Measurements from ENCODE around the gene XYLT1. TPM values are rescaled to one million over a fixed set of nuclear protein-coding genes. Genes with fewer than 3 reads are reported as not detected.

The XYLT1 gene
- total RNA-seq, 1 donor from 2014 or later = 1.6 TPM

GRCh38 chr16:17407321-17407720 lies 63.4 kb downstream of the XYLT1 start:
- no peak for DNase-seq (ENCODE audit: low read depth)
- H3K27me3 ChIP-seq (ENCODE audit: control insufficient read depth, insufficient read depth, low read length) = no peaks in the 10 kb centered on the region

GRCh38 chr16:17404941-17405689 lies 65.6 kb downstream of the XYLT1 start:
- no peak for DNase-seq (ENCODE audit: low read depth)
- no peak for TF ChIP-seq CTCF (IDR thresholded peaks at IDR 0.05; ENCODE audit: insufficient read depth, low read length, poor library complexity, severe bottlenecking)
- H3K36me3 ChIP-seq (ENCODE audit: control insufficient read depth, insufficient read depth, low read length) = no peaks in the 10 kb centered on the region
- H3K4me3 ChIP-seq (ENCODE audit: low read depth, low read length) = no peak overlapping the region
- H3K27me3 ChIP-seq (ENCODE audit: control insufficient read depth, insufficient read depth, low read length) = no peaks in the 10 kb centered on the region

More at GRCh38 chr16:17407321-17407720, 63.4 kb downstream of the XYLT1 start:
- TF ChIP-seq CTCF (IDR thresholded peaks at IDR 0.05; ENCODE audit: insufficient read depth, low read length, poor library complexity, severe bottlenecking) = no peak
- no peak overlapping the region for H3K4me3 ChIP-seq (ENCODE audit: low read depth, low read length)
- no peaks in the 10 kb centered on the region for H3K36me3 ChIP-seq (ENCODE audit: control insufficient read depth, insufficient read depth, low read length)

GRCh38 chr16:17403859-17404545 lies 66.8 kb downstream of the XYLT1 start:
- no peak for TF ChIP-seq CTCF (IDR thresholded peaks at IDR 0.05; ENCODE audit: insufficient read depth, low read length, poor library complexity, severe bottlenecking)
- no peak overlapping the region for H3K4me3 ChIP-seq (ENCODE audit: low read depth, low read length)
- no peaks in the 10 kb centered on the region for H3K27me3 ChIP-seq (ENCODE audit: control insufficient read depth, insufficient read depth, low read length)
- H3K36me3 ChIP-seq (ENCODE audit: control insufficient read depth, insufficient read depth, low read length) = no peaks in the 10 kb centered on the region
- DNase-seq (ENCODE audit: low read depth) = no peak

- no peaks in the 10 kb centered on the region for H3K27me3 ChIP-seq (ENCODE audit: control insufficient read depth, insufficient read depth, low read length)
- no peak overlapping the region for H3K4me3 ChIP-seq (ENCODE audit: low read depth, low read length)
- no peak for DNase-seq (ENCODE audit: low read depth)
- TF ChIP-seq CTCF (IDR thresholded peaks at IDR 0.05; ENCODE audit: insufficient read depth, low read length, poor library complexity, severe bottlenecking) = no peak
- H3K36me3 ChIP-seq (ENCODE audit: control insufficient read depth, insufficient read depth, low read length) = no peaks in the 10 kb centered on the region
Observed at GRCh38 chr16:17403156-17403809, 67.5 kb downstream of the XYLT1 start.

- DNase-seq (ENCODE audit: low read depth) = no peak
Observed at GRCh38 chr16:17397499-17397891, 73.3 kb downstream of the XYLT1 start.

More at GRCh38 chr16:17397499-17397891, 73.3 kb downstream of the XYLT1 start:
- no peak for TF ChIP-seq CTCF (IDR thresholded peaks at IDR 0.05; ENCODE audit: insufficient read depth, low read length, poor library complexity, severe bottlenecking)
- Histone ChIP-seq H3K36me3 (ENCODE audit: control insufficient read depth, insufficient read depth, low read length) (no peaks in the 10 kb centered on the region), H3K4me3 (ENCODE audit: low read depth, low read length) (no peak overlapping the region), H3K27me3 (ENCODE audit: control insufficient read depth, insufficient read depth, low read length) (no peaks in the 10 kb centered on the region)
